OCI-LY7 (cell line): ENCODE data around the gene PTCH2. TPM values are rescaled to one million over a fixed set of nuclear protein-coding genes. Genes with fewer than 3 reads are reported as not detected.

Experiments
- BruUV-seq: library from RNA; stranded (reverse); fragments of 400-500 nt; replicated peaks from 2 replicates; lab custom pipeline; 2021; lab: Mats Ljungman, UMichigan
- CTCF ChIA-PET: fragments of 300-600 bp; sonication (Branson Sonifier 250); formaldehyde crosslinking; loops from one replicate; lab custom pipeline; 2022; ENCODE audit warnings: antibody characterized with exemption; ENCODE audit not compliant: unreplicated experiment; lab: Charles Lee
- POLR2A ChIA-PET: fragments of 300-600 bp; sonication (Branson Sonifier 250); formaldehyde crosslinking; loops from one replicate; lab custom pipeline; 2022; ENCODE audit warnings: antibody characterized with exemption; lab: Charles Lee
- DNase-seq: peaks from one replicate; pipeline ENCODE4 v3.0.0-alpha.2; 2015; ENCODE audit warnings: low spot score
- H2AFZ ChIP-seq: fragments of 200-600 bp; sonication (generic), shearing (Covaris generic); 2 replicates; pipeline ENCODE4 v1.6.1; 2014; ENCODE audit warnings: mild to moderate bottlenecking, antibody characterized with exemption, low read length, moderate library complexity
- H3K27ac ChIP-seq: fragments of 200-600 bp; sonication (generic); 2 replicates; pipeline ENCODE4 v1.5.1; 2014; ENCODE audit warnings: mixed run types, low read depth, mild to moderate bottlenecking, moderate library complexity, low read length, inconsistent platforms; ENCODE audit not compliant: poor library complexity, severe bottlenecking
- H3K36me3 ChIP-seq: fragments of 200-600 bp; sonication (generic); 2 replicates; pipeline ENCODE4 v1.6.1; 2014; ENCODE audit warnings: mild to moderate bottlenecking, antibody characterized with exemption, low read length, moderate library complexity, mixed read lengths; ENCODE audit not compliant: insufficient read depth
- H3K4me1 ChIP-seq: fragments of 200-600 bp; sonication (generic); 2 replicates; pipeline ENCODE4 v1.5.1; 2014; ENCODE audit warnings: mild to moderate bottlenecking, low read length; ENCODE audit not compliant: insufficient read depth, poor library complexity, severe bottlenecking
- H3K4me2 ChIP-seq: fragments of 200-600 bp; sonication (generic); 2 replicates; pipeline ENCODE4 v1.6.1; 2014; ENCODE audit warnings: mild to moderate bottlenecking, low read length
- H3K4me3 ChIP-seq: fragments of 200-600 bp; sonication (generic); 2 replicates; pipeline ENCODE4 v1.5.1; 2014; ENCODE audit warnings: mild to moderate bottlenecking, low read depth, low read length; ENCODE audit not compliant: poor library complexity, severe bottlenecking
- H3K79me2 ChIP-seq: fragments of 200-600 bp; sonication (generic); 2 replicates; pipeline ENCODE4 v1.6.1; 2016; ENCODE audit warnings: low read depth, mild to moderate bottlenecking, low read length, moderate library complexity, mixed read lengths; ENCODE audit not compliant: insufficient read depth
- H3K9me2 ChIP-seq: fragments of 200-600 bp; sonication (generic); 2 replicates; pipeline ENCODE4 v1.6.1; 2016; ENCODE audit warnings: mild to moderate bottlenecking, low read length, mixed read lengths; ENCODE audit not compliant: insufficient read depth
- H3K9me3 ChIP-seq: fragments of 200-600 bp; sonication (generic); 2 replicates; pipeline ENCODE4 v1.6.1; 2014; ENCODE audit warnings: mild to moderate bottlenecking, mixed run types, low read length, mixed read lengths
- H4K20me1 ChIP-seq: fragments of 200-600 bp; sonication (generic); 2 replicates; pipeline ENCODE4 v1.6.1; 2014; ENCODE audit warnings: mild to moderate bottlenecking, antibody characterized with exemption, low read length, moderate library complexity, mixed read lengths; ENCODE audit not compliant: insufficient read depth
- EZH2phosphoT487 ChIP-seq: fragments of 200-600 bp; sonication (generic); IDR thresholded peaks from 2 replicates; pipeline ENCODE4 v1.6.1; 2018; ENCODE audit warnings: low read depth, borderline replicate concordance, mild to moderate bottlenecking, mixed run types, antibody characterized with exemption, low read length, moderate library complexity, mixed read lengths
- intact Hi-C: fragments of 100-400 bp; cut with micrococcal nuclease; formaldehyde crosslinking; loops from one replicate; pipeline ENCODE4 v1.10.0; 2022; ENCODE audit not compliant: unreplicated experiment
- total RNA-seq, 2 experiments: library from RNA; depleted of rRNA in 1 of 2; stranded (reverse); fragments of >200 nt in 1 of 2; shearing (Covaris generic) in 1 of 2; gene quantifications; 2 replicates each; pipeline ENCODE4 v1.2.3, GENCODE V29; 2014 to 2022
- TF ChIP-seq, protein P1 (sequence below): fragments of 200-600 bp; sonication (generic); conservative IDR thresholded peaks from 2 replicates; pipeline ENCODE4 v1.5.1; 2014; ENCODE audit warnings: mild to moderate bottlenecking, antibody characterized with exemption, low read length, moderate library complexity, mixed read lengths

Gene PTCH2
- total RNA-seq, 2 experiments from 2014 or later = 0.60 to 1.0 TPM

- H3K4me3 ChIP-seq = no peak overlapping the region
- TF ChIP-seq, protein P1, sequence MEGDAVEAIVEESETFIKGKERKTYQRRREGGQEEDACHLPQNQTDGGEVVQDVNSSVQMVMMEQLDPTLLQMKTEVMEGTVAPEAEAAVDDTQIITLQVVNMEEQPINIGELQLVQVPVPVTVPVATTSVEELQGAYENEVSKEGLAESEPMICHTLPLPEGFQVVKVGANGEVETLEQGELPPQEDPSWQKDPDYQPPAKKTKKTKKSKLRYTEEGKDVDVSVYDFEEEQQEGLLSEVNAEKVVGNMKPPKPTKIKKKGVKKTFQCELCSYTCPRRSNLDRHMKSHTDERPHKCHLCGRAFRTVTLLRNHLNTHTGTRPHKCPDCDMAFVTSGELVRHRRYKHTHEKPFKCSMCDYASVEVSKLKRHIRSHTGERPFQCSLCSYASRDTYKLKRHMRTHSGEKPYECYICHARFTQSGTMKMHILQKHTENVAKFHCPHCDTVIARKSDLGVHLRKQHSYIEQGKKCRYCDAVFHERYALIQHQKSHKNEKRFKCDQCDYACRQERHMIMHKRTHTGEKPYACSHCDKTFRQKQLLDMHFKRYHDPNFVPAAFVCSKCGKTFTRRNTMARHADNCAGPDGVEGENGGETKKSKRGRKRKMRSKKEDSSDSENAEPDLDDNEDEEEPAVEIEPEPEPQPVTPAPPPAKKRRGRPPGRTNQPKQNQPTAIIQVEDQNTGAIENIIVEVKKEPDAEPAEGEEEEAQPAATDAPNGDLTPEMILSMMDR = no peak
- H3K4me1 ChIP-seq = no peaks in the 10 kb centered on the region
- DNase-seq = no peak
- no peak overlapping the region for H3K27ac ChIP-seq
- no peaks in the 10 kb centered on the region for H4K20me1 ChIP-seq
- H3K9me2 ChIP-seq = no peaks in the 10 kb centered on the region
- no peaks in the 10 kb centered on the region for H3K79me2 ChIP-seq
- BruUV-seq = no TSS peak
- intact Hi-C loops = loop anchor here (2.0 to 5.0 kb wide), 2 partner anchors 218 to 509 kb away; partner anchors contain the start of gene HECTD3
- no peak overlapping the region for H3K4me2 ChIP-seq
- H3K36me3 ChIP-seq = no peaks in the 10 kb centered on the region
- no peaks in the 10 kb centered on the region for H3K9me3 ChIP-seq
- ChIA-PET POLR2A (interaction anchor here (0.6 to 1.2 kb wide), 8 partner anchors 10 to 785 kb away, joined by 3 to 5 read pairs (median 3); no protein-coding TSS in a partner anchor), CTCF (interaction anchor here (0.5 to 0.6 kb wide), 2 partner anchors 17 to 219 kb away, joined by 3 read pairs; partner anchors contain the start of gene UROD)
- no peak overlapping the region for H2AFZ ChIP-seq
These were observed 50.1 kb downstream of the PTCH2 start for GRCh38 chr1:44792736-44793502.

- no peaks in the 10 kb centered on the region for H3K79me2 ChIP-seq
- H4K20me1 ChIP-seq = no peaks in the 10 kb centered on the region
- H3K36me3 ChIP-seq = no peaks in the 10 kb centered on the region
- no peak overlapping the region for H2AFZ ChIP-seq
- intact Hi-C loops = loop anchor here (5.0 kb wide), 1 partner anchor 511 kb away; no protein-coding TSS in a partner anchor
- no peaks in the 10 kb centered on the region for H3K9me2 ChIP-seq
- H3K4me1 ChIP-seq = peaks cover 5% of the 10 kb centered on the region
- H3K9me3 ChIP-seq = no peaks in the 10 kb centered on the region
- no peak overlapping the region for H3K4me3 ChIP-seq
- H3K4me2 ChIP-seq = no peak overlapping the region
- CTCF ChIA-PET = no interaction called here
- TF ChIP-seq, protein P1 = no peak
- no peak for TF ChIP-seq EZH2phosphoT487
- no peak overlapping the region for H3K27ac ChIP-seq
- no peak for DNase-seq
- POLR2A ChIA-PET = interaction anchor here (0.7 to 1.6 kb wide), 8 partner anchors 9 to 93 kb away, joined by 3 to 5 read pairs (median 3); partner anchors contain the start of gene PLK3
- no TSS peak for BruUV-seq
These were observed 51.9 kb downstream of the PTCH2 start for GRCh38 chr1:44790968-44791801.
